NOMO-1 treated with DMSO at 0.1 percent for 48 hours (cell line): Measurements from ENCODE around the gene SAE1.

Experiments
- DNase-seq: peaks from one replicate; lab custom pipeline; 2025; ENCODE audit not compliant: unreplicated experiment; lab: John Stamatoyannopoulos, UW

The SAE1 gene

GRCh38 chr19:47158367-47158791 is 27.7 kb downstream of the SAE1 start:
- no peak for DNase-seq

DNA sequence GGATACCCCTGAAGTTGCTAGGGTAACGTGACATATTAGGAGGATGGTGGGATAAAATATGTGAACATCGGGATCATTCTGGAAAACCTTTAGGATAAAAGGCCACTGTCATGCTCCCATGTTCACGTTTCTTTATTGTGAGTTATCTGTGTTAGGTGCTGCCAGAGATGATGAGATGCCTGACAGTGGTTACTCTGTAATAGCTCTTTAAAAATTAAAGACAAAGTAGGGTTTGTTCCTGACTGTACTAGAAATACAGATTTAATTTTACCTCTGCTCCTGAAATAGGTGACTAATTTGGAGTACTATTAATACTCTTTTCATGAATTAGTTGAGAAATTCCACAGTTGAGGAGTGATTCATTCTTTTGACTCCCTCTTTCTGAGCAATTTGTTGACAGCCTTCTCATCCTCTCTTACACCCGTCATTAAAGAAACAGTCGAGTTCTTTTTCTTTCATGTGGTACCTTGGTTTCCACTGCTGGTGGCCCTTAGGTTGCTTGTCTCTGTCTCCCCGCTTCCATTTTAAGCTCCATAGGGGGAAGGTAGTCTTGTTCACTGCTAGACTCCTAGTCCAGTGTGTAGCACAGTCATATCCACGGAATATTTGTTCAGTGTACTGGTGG is 28.4 kb downstream of the SAE1 start:
- no peak for DNase-seq

- no peak for DNase-seq
Measured at GRCh38 chr19:47161876-47162489, 31.3 kb downstream of the SAE1 start.

DNA sequence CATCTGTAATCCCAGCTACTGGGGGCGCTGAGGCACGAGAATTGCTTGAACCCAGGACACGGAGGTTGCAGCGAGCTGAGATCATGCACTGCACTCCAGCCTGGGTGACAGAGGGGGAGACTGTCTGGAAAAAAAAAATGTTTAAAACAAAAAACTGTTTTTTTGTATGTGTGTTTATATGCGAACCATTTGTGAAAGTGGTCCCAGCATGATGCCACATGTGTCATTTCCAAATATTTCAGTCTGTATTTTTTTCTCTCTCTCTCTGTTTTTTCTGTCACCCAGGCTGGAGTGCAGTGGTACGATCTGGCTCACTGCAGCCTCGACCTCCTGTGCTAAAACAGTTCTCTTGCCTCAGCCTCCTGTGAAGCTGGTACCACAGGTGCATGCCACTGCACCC is 37.4 kb downstream of the SAE1 start:
- no peak for DNase-seq

DNA sequence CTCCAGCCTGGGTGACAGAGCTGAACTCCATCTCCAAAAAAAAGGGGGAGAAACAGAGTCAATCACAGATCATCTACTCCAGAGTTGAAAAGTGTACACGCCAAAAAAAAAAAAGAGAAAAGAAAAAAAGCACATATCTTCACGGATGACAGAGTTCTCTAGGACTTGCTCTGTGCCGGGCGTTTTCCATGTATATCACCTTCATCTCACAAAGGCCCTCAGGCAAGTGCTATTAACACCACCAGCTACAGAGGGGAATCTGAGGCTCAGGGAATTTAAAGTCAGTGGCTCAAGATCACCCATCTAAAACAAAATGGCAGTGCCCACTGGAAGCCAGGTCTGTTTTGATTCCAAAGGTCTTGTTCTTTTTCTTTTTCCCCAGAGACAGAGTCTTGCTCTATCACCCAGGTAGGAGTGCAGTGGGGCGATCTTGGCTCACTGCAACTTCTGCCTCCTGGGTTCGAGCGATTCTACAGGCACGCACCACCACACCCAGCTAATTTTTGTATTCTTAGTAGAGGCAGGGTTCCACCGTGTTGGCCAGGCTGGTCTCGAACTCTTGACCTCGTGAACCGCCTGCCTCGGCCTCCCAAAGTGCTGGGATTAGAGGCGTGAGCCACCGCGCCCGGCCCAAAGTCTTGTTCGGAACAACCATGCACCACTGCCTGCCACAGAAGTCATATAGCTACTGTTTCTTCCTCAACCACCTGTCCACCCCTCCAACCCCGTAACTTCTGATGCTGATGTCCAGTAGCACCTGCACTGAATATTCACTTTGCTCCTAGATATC is 42.2 kb downstream of the SAE1 start:
- DNase-seq = no peak

- no peak for DNase-seq
Measured at GRCh38 chr19:47176071-47176626, 45.5 kb downstream of the SAE1 start.

DNA sequence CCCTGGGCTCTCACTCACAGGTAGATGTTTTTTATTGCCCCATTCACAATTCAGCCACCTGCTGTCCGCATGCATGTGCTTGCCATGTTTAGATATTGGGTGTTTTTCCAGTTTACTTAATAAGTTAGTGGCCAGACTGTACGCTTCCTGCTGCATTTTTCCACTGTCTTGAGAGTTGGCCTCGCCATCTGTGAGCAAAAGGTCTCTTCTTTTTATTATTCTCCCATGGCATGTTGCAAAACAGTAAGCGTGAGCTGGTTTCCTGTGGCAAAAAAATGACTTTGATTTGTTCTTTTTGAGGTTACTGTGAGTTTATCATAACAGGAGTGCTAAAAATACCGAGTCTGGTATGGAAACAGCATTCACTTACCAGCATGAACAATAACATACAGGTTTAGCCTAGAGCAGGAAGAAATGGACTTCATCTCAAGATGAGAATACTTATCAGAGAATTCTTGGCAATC is 46.0 kb downstream of the SAE1 start:
- peak; percentile 82 for DNase-seq

GRCh38 chr19:47179653-47180310 is 49.1 kb downstream of the SAE1 start:
- DNase-seq = no peak

DNA sequence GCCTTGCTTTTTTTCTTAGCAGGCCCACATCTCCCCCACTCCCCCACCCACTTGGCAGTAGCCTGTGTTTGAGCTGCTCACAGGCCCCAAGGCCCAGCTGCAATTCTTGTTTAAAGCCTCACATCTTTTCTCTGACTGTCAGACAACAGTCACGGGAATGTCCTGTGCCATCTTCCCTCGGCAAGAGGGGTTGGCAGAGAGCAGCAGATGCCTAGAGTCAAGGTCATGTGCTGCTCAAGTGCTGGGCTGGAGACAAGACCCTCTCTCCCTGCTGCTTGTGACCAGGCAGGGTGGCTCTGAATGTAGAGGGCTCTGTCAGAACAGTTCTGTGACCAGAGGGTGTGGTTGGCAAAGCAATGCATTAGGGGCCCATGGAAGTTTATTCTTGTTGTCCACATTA is 53.0 kb downstream of the SAE1 start:
- no peak for DNase-seq

GRCh38 chr19:47186446-47187334 is 56.1 kb downstream of the SAE1 start:
- DNase-seq = no peak

GRCh38 chr19:47187335-47187655 is 56.7 kb downstream of the SAE1 start:
- no peak for DNase-seq

- no peak for DNase-seq
Measured at GRCh38 chr19:47187797-47188196, 57.2 kb downstream of the SAE1 start.

GRCh38 chr19:47188507-47189033 is 57.9 kb downstream of the SAE1 start:
- no peak for DNase-seq

DNA sequence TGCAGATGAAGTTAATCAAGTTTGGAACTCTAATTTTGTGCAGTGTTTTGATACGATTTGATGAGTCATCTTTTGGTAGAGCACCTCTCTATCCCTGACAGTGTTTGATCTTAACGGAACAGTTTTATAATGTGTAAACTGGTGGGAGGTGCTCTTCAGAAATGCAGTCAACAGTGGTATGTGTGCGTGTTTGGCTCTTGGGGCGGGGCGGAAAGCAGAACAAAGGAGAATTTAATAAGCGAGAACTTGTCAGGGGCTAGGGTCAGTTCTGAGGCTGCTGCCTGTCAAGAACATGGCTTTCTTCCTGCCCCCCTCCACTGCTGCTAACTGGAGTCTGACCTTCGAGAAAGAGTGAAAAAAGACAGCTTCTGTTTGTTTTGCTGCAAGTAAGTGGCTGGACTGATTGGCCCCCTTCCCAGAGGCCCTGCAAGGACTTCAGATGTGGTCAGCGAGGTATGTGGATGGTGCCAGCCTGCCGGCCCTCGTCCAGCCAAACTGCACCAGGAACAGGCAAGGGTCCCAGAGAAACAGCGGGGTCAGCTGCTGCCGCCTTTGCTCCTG is 59.6 kb downstream of the SAE1 start:
- DNase-seq = no peak

- no peak for DNase-seq
Measured at GRCh38 chr19:47195434-47195833, 64.8 kb downstream of the SAE1 start.

GRCh38 chr19:47197141-47197540 is 66.5 kb downstream of the SAE1 start:
- no peak for DNase-seq

GRCh38 chr19:47200530-47200929 is 69.9 kb downstream of the SAE1 start:
- no peak for DNase-seq

- DNase-seq = no peak
Measured at GRCh38 chr19:47203254-47203653, 72.6 kb downstream of the SAE1 start.

GRCh38 chr19:47209319-47210179 is 78.9 kb downstream of the SAE1 start:
- DNase-seq = no peak
